Uterus (tissue), 4 donors: ENCODE results near the gene GET3. TPM values are rescaled to one million over a fixed set of nuclear protein-coding genes. Genes with fewer than 3 reads are reported as not detected.
"Not testable (repeated sequence)": the region's sequence is repeated elsewhere in the genome, so short reads cannot be mapped to it uniquely, and the experiment has no call there.

ENCODE experiments used
- DNase-seq, 2 donors: peaks; one replicate each; pipeline ENCODE4 v3.0.0-alpha.2; 2019 to 2020
- H3K27ac ChIP-seq, 2 donors: fragments of 200-600 bp; sonication (generic); 1 replicate in 1 of 2; 2 replicates in 1 of 2; pipeline ENCODE4 v1.5.1; 2016 to 2018
- H3K27me3 ChIP-seq, 2 donors: fragments of 200-600 bp; sonication (generic); one replicate each; pipeline ENCODE4 v1.5.1; 2018 to 2019; ENCODE audit warnings: control low read depth in 1 of 2
- H3K36me3 ChIP-seq, 2 donors: fragments of 200-600 bp; sonication (generic); one replicate each; pipeline ENCODE4 v1.5.1; 2019; ENCODE audit warnings: control low read depth in 1 of 2
- H3K4me1 ChIP-seq, 2 donors: fragments of 200-600 bp; sonication (generic); one replicate each; pipeline ENCODE4 v1.5.1; 2018 to 2019; ENCODE audit warnings: control low read depth in 1 of 2
- H3K4me3 ChIP-seq, 2 donors: fragments of 200-600 bp; sonication (generic); 1 replicate in 1 of 2; 2 replicates in 1 of 2; pipeline ENCODE4 v1.5.1; 2018 to 2019; ENCODE audit warnings: mild to moderate bottlenecking in 1 of 2
- H3K9me3 ChIP-seq, 2 donors: fragments of 200-600 bp; sonication (generic); one replicate each; pipeline ENCODE4 v1.5.1; 2019; ENCODE audit warnings: control low read depth in 1 of 2
- CTCF ChIP-seq, 4 experiments: fragments of 200-600 bp in 2 of 4; fragments of 450-650 bp in 2 of 4; sonication (generic) in 2 of 4; IDR thresholded peaks; one replicate each; pipeline ENCODE4 v1.5.1; 2016 to 2019; ENCODE audit warnings: antibody characterized with exemption in 4 of 4, mild to moderate bottlenecking in 2 of 4, moderate library complexity in 1 of 4
- POLR2A ChIP-seq, 2 donors: fragments of 450-650 bp; IDR thresholded peaks; one replicate each; pipeline ENCODE4 v1.6.1; 2016; ENCODE audit warnings: antibody characterized with exemption in 2 of 2, mild to moderate bottlenecking in 1 of 2, moderate library complexity in 1 of 2
- intact Hi-C: fragments of 100-400 bp; cut with DNase I; formaldehyde crosslinking; loops from one replicate; pipeline ENCODE4 v1.15.1; 2023; ENCODE audit warnings: low total_unique reads
- total RNA-seq, 4 donors: library from RNA; depleted of rRNA in 3 of 4; stranded (reverse); fragments of >200 nt in 3 of 4; gene quantifications; one replicate each; pipeline versions ENCODE4 v1.1.0 to v1.2.4, GENCODE V29; 2014 to 2023
- donor health status: DM: yes; HTN: yes; CAD: no.

GET3 gene
- total RNA-seq, 4 donors from 2014 or later = 15.4 to 57.4 (median 36.4) TPM

GRCh38 chr19:12695096-12695495 lies 42.2 kb upstream of the GET3 start:
- H3K27me3 ChIP-seq = no peaks in the 10 kb centered on the region
- H3K36me3 ChIP-seq = no peaks in the 10 kb centered on the region
- no peak overlapping the region for H3K27ac ChIP-seq
- no peak for DNase-seq
- no peak overlapping the region for H3K4me3 ChIP-seq
- peaks cover 0 to 7% of the 10 kb centered on the region in 2 donors for H3K4me1 ChIP-seq
- TF ChIP-seq POLR2A (IDR thresholded peaks at IDR 0.05) (no peak), CTCF (IDR thresholded peaks at IDR 0.05) (no peak)
- no peaks in the 10 kb centered on the region for H3K9me3 ChIP-seq
- intact Hi-C loops = no loop called here

GRCh38 chr19:12695514-12695913 lies 41.8 kb upstream of the GET3 start:
- H3K9me3 ChIP-seq = no peaks in the 10 kb centered on the region
- no peaks in the 10 kb centered on the region for H3K36me3 ChIP-seq
- intact Hi-C loops = no loop called here
- peaks cover 0 to 7% of the 10 kb centered on the region in 2 donors for H3K4me1 ChIP-seq
- H3K4me3 ChIP-seq = peak overlapping the region in 1 of 2 donors; percentile 79
- no peak for TF ChIP-seq CTCF (IDR thresholded peaks at IDR 0.05)
- no peak for TF ChIP-seq POLR2A (IDR thresholded peaks at IDR 0.05)
- H3K27ac ChIP-seq = no peak overlapping the region
- DNase-seq = no peak
- H3K27me3 ChIP-seq = no peaks in the 10 kb centered on the region

- intact Hi-C loops = no loop called here
Measured at GRCh38 chr19:12695997-12696365, 41.3 kb upstream of the GET3 start.

GRCh38 chr19:12696366-12697335 lies 40.6 kb upstream of the GET3 start, which contains the start of gene FBXW9:
Gene FBXW9 (minus strand): TSS chr19:12696631. CDS start chr19:12696581, 50 bp downstream.
- intact Hi-C loops = no loop called here
- peaks cover 0 to 7% of the 10 kb centered on the region in 2 donors for H3K4me1 ChIP-seq
- DNase-seq = peak; percentile 97
- no peaks in the 10 kb centered on the region for H3K27me3 ChIP-seq
- peak in 1 of 2 donors; percentile 48 for TF ChIP-seq POLR2A (IDR thresholded peaks at IDR 0.05)
- TF ChIP-seq CTCF (IDR thresholded peaks at IDR 0.05) = peak in 1 of 4 experiments; percentile 27
- H3K9me3 ChIP-seq = no peaks in the 10 kb centered on the region
- peak within 1 kb of the TSS; percentile 81 to 89 for H3K27ac ChIP-seq
- no peaks in the 10 kb centered on the region for H3K36me3 ChIP-seq
- peak within 1 kb of the TSS; percentile 78 to 79 for H3K4me3 ChIP-seq

More at GRCh38 chr19:12695997-12696365, 41.3 kb upstream of the GET3 start:
- no peak for DNase-seq
- Histone ChIP-seq H3K9me3 (no peaks in the 10 kb centered on the region), H3K4me3 (peak overlapping the region; percentile 78 to 79), H3K27ac (peak overlapping the region in 1 of 2 donors; percentile 89), H3K36me3 (no peaks in the 10 kb centered on the region), H3K27me3 (no peaks in the 10 kb centered on the region), H3K4me1 (peaks cover 0 to 7% of the 10 kb centered on the region in 2 donors)
- no peak for TF ChIP-seq POLR2A (IDR thresholded peaks at IDR 0.05)
- TF ChIP-seq CTCF (IDR thresholded peaks at IDR 0.05) = no peak

- H3K4me3 ChIP-seq, H3K27me3 ChIP-seq, H3K27ac ChIP-seq, H3K4me1 ChIP-seq, H3K36me3 ChIP-seq, intact Hi-C loops, H3K9me3 ChIP-seq, DNase-seq: not testable (repeated sequence)
Measured at GRCh38 chr19:12697425-12697824, 39.9 kb upstream of the GET3 start.
